HUDEP-2 (cell line): Measurements from ENCODE around the gene FLNC.

Source experiments
- DNase-seq, 76 experiments: peaks; one replicate each; lab custom pipeline; 2025; ENCODE audit not compliant: unreplicated experiment in 76 of 76; lab: John Stamatoyannopoulos, UW

Gene FLNC

DNA sequence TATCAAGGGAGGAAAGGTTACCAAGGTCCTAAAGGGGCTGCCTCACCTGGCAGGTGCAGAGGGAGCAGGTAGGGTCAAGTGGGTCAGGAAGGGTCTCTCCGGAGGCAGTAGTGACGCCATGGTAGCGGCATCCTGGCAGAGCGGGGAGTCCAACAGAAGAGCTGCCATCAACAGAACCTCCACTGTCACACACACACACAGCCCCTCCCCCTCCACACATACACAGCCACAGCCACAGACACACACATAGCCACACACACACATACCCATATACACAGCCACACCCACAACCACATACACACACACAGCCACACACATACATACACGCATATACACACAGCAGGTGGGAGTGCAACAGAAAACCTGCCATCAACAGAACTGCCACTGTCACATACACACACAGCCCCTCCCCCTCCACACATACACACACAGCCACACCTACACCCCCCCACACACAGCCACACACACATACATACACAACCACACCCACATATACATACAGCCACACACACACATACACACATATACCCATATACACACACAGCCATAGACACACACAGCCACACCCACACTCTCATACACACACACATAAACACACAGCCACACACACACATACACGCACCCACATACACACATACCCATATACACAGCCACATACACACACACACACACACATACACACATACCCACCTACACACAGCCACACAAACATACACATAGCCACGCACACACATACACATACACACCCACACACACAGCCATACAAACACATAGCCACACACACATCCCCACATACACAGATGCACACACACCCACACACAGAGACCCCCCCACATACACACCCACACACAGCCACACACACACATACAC, 57.2 kb downstream of the FLNC start:
- no peak for DNase-seq

DNA sequence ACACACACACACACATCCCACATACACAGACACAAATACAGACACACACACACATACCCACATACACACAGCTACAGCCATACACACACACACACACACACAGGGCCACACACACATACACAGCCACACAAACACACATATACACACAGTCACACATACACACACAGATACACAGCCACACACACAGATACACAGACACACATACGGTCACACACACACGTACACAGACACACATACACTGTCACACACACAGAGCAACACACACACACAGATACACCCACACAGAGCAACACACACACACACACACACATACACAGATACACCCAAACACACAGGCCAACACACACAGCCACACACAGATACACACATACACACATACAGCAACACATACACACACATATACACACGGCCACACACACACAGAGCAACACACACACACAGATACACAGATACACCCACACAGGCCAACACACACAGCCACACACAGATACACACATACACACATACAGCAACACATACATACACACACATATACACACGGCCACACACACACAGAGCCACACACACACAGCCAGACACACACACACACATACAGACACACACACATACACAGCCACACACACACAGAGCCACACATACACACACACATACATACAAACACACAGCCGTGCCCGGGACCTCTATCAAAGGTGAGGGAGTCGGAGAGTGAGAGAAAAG, 58.0 kb downstream of the FLNC start:
- DNase-seq = no peak

DNA sequence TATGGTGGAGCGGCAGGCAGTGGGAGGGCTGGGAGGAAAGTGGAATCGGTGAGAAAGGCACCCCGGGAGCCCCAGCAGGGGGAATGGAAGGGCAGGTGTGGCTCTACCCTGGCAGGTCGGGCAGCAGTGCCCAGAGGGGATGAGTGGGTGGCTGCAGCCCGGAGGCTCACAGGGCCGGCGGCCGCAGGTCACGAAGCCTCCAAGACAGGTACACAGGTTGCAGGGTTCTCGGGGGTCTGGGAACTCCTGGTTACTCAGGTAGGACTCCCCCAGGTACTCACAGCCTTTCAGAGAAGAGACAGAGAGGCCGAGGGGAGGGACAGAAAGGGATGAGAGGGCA, 58.5 kb downstream of the FLNC start:
- DNase-seq = no peak

DNA sequence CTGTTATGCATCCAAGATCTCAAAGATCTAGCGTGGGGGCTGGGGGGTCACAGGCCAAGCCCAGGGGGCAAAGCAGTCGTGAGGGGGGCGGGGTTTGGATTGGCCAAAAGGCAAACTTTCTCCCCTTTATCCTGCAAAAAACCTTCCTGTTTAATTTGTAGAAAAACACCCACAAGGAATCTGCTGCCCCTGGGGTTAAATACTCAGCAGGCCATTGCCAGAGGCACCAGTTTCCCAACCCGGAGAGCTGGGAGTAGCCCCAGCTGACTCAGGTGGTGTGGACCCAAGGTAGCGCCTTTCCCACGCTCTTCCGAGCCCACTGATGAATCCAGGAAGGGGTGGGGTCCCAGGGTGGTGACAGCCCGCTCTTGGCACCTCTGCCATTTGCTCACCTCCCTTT, 58.9 kb downstream of the FLNC start:
- no peak for DNase-seq

DNA sequence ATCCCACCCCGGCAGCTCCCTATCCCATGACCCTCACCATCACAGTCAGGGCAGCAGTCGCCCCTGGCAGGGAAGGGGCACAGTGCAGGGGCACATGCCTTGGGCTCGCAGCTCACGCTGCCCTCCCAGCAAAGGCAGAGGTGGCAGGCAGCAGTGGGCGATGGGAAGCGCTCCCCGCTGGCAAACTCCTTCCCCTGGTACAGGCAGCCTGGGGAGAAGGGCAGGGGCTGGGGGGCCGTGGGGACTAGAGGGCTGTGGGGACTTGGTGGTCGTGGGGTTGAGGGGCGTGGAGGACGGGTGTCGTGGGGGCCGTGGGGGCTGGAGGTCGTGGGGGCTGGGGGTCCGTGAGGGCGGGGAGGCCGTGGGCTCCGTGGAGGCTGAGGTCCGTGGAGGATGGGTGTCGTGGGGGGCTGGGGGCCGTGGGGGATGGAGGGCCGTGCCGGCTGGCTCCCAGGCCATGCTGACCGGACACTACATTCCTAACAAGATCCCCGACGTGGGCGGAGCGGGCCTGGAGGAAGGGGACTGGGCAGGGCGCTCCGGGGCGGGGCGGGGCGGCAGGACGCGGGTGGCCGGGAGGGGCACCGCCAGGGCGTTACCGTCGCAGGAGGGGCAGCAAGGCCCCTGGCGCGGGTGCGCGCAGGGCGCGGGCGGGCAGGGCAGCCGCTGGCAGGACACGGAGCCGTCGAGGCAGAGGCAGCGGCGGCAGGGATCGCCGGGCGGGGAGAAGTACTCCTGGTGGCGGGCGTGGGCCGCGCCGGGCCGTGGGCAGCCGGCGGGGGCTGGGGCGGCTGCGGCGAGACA, 60.3 kb downstream of the FLNC start:
- peak in 10 of 76 experiments; percentile 2 to 29 (median 11) for DNase-seq

DNA sequence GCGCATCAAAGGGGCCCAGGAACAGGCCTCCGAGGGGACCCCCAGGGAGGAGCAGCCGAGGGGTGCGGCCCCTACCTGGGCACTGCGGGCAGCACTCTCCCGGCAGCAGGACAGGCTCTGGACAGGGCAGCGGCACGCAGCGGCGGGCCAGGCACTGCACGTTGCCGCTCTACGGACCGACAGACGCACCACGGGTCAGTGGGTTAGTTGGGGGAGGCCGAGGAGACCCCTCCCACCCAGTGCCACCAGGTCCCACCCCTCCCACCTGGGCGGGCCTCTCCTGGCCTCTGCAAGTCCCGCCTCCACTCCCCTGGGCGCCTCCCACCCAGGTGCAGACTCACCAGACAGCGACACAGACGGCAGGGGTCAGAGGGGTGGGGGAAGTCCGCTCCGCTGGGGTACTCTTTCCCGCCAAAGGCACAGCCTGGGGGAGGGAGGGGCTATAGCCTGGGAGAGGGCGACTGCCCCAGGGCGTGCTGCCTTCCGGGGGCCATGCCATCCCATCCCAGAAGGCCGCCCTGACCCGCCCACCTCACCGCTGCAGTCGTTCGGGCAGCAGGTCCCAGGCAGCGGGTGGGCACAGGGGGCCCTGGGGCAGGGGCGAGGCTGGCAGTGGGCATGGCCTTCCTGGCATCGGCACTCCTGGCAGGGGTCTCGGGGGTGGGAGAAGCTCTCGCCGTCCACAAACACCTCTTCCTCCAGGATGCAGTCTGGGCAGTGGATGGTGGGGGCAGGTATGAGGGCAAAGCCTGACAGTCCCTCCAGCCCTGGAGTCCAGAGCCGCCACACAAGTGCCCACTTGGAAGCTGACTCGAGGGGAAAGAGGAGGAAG, 61.1 kb downstream of the FLNC start:
- no peak for DNase-seq

DNA sequence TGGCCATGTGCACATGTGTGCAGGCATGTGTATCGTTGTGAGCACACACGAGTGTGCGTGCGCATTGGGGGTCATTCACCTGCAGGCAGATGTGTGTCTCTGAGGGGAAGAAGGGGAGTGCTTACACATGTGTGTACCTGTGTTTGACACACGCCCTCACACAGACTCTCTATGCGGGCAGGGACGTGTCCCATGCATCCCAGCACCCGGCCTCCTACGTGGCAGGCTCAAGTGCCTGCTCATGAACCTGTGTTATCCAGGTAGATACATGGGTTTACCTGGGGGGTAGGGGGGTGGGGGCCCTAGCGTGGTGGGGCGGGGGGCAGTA, 61.7 kb downstream of the FLNC start:
- no peak for DNase-seq

DNA sequence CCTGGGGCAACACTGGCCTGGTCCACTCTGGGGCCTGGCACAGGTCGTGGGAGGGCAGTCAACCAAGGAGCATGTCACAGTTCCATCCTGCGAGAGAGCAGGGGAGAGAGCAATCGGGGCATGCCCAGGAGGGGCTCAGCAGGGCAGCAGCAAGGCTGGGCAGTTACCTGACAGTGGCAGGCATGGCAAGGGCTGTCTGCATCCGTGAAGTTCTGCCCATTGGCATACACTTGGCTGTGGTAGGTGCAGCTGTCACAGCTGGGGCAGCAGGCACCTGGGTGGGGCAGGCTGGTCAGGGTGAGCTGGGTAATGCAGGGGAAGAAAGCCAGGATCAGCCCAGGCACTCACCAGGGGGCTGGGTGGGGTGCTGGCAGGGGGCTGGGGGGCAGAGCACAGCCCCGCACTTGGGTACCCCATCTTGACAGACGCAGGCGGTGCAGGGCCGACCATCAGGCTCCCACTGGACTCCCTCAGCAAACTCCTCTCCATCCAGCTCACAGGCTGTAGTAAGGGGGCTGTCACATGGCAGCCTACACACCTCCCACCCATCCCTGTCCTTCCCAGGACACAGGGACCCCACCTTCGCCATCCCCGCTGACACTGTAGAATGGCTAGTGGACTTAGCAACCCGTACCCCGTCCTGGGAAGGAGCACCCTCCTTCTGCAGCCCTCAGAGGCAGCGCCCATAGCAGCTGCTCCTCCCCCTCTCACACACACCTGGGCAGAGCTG, 62.5 kb downstream of the FLNC start:
- no peak for DNase-seq

DNA sequence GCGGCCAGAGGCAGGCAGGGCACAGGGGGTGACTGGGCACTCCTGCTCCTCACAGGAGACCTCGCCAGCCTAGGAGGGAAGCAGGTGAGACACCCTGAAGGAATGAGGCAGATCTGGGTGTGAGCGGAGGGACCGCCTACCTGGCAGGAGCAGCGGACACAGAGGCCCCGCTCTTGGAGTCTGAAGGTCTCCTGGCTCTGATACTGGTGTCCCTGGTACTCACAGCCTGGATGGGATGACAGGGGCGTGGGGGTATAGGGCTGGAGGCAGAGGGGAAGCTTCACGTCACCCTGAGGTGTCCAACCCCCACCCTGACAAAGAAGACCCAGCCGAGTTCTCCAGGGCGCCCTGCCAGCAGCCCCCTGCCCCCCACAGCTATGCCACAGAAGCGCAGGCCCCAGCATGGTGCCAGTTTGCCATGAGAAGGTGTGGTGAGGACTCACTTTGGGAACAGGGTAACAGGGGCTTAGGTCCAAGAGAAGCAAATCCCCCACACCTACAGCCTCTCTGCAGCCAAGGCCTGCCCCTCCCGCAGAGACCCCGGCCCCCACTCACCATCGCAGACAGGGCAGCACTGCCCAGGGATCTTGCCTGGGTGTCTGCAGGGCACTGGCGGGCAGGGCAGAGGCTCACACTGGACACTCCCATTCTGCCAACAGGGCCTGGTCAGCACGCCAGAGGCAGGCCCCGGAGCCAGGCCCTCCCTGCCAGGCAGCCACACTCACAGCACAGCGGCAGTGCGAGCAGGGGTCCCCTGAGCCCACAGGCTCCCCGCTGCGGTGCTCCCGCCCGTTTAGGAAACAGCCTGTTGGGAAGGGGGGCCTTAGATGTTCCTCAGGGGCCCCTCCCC, 63.3 kb downstream of the FLNC start:
- DNase-seq = no peak

DNA sequence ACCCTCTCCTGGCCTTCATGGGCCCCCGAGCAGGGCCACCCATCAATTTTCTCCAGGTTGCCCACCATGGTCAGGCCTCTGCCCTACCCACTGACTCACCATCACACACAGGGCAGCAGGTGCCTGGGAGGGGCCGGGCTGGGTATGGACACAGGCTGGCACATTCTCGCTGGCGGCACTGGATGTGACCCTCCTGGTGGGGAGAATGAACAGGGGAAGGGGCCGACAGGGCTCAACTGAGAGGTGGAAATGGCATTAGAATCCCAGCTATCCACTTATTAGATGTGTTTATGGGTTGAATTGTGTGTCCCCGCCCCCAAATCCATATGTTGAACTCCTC, 63.9 kb downstream of the FLNC start:
- no peak for DNase-seq

DNA sequence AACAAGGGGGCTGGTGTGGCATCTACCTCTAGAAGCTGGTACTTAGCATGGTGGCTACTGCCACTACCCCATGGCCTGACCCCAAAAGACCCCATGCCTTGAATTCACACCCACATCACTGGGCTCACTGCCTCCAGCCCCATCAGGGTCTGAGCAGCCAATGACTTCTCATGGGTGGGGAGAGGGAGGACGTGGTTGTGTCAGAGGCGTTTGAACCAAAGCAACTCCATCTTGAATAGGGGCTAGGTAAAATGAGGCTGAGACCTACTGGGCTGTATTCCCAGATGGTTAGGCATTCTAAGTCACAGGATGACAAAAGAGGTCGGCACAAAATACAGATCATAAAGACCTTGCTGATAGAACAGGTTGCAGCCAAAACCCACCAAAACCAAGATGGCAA, 65.1 kb downstream of the FLNC start:
- no peak for DNase-seq

DNA sequence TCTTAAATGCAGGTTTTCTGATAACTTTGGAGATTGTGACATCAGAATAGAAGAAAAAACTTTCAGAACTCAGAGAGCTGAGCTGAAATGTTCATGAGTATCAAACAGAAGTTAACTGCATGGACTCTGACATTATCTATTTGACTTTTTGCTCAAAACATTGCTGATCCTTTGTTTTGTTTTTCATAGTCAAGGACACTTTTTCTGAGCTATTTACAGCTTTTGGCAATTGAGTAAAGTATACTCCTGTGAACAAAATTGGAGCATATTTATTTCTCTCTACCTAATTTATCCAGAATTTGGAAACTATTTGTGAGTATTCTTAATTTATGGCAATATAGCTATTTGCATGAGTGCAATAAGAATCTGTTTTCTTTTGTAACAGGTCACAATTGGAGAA, 69.2 kb downstream of the FLNC start:
- DNase-seq = no peak

DNA sequence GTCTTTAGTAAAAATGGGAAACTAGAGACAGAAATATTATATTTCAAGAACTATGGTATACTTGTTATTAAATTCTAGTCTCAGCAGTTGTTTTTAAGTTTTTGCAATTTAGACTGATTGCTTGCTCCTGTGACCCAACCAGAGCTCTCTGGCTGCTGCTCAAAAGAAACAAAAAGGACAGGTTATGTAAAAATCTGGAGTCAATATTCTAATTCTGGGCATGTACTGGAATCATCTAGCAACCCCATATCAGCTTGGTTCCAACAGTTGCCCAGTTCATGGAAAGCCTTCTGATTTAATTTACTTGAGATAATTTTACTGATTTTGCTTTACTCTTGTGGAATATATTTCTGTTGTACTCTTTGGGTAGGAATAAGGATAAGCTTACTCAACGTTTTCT, 70.0 kb downstream of the FLNC start:
- DNase-seq = no peak

DNA sequence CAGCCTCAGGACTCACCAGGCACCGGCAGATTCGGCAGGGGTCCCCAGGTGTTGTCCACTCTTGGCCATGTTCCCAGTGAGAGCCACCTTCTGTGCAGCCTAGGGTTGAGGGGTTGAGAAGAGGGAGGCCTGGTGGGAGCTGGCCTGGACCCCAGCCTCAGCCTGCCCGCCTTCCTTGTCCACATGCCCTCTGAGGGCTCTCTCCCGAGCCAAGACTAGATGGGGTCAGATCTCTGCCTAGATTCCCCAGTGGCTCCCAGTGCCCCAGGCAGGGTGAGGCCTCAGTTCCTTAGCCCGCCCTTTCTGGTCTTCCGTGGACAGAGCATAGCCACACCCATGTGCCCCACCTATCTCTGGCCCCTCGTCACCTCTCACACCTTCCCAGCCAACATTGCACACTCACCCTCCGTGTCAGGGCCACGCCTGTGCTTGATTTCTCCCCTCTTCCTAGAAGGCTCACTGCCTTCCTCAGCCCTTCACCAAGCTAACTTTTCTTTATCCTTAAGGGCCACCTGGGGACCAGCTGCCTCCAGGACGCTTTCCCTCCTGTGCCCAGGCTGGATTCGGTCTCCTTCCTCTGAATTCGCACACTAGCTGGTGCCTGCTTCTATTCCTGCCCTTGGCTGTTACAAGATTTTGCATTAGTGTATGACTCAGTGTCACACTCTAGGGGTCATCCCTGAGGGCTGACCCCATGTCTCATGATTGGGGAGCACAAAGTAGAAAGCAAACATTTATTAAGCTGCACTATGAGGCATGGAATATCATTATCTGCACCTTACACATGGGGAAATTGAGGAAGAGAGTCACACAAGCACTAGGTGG, 72.8 kb downstream of the FLNC start:
- DNase-seq = no peak

DNA sequence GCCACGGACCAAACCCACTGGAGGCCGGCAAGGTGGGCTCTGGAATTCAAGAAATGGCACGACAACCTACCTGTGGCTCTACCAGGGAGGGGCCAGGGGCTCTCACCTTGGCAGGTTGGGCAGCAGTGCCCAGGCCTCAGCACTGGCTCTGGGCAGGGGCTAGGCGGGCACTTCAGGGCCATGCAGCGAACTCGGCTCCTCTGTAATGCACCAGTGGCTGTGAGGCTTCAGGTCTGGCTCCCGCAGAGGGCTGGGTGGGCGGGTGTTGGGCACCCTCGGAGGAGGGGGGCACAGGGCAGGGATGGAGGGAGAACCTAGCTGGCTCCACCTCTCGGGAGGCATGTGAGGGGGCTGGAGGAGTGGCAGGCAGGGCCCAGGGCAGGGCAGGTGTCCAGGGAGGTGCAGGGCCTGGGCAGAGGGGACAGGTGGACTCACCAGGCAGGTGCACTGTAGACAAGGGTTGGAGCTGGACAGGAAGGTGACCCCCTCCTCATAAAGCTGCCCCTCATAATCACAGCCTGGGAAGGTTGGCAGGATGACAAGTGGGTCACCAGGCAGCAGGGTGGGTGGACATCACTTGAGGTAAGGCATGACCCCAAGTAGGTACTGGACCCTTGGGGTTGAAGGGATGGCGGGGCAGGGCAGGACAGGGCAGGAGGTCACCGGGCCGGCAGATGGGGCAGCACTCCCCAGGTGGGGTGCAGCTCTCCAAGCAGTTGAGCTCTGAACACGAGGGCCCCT, 73.6 kb downstream of the FLNC start:
- DNase-seq = no peak

DNA sequence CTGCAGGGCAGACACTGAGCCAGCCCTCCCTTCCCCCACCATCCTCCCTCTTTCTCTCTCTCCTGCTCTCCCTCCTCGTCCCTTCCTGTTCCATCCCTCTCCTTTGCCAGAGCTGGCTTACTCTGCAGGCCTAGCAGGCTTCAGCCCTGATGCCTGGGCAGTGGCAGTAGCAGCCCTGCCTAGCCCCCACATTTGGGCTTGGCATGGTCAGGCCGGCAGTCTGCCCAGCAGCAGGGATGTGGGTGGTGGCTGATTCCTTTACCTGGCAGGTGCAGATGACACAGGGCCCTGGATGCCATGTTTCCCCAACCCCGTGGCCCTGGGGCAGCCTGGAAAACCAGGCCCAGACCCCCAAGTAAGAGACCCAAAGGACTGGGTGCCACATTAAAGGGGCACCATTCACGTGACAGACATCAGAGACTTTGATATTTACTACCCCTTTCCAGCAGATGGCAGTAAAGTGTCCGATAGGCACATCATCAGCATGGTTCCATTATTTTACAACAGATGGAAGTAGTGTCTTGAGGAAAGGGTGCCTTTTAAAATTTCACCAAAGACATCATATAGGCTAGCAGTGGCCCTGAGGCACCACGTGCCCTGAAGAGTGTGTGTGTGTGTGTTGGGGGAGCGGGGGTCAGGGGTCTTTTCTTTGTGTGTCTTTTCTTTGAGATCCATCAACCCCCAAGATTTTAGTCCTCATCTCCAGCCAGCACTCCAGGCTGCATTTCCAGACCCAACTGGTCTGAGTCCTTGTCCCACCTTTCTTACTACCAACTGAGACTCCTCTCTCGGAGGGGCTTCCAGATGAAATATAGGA, 74.4 kb downstream of the FLNC start:
- peak in 20 of 76 experiments; percentile 2 to 53 (median 28) for DNase-seq
